ENCODE results near the gene PTH1R.

GRCh38 chr3:46866032-46866595 lies 11.4 kb upstream of the PTH1R start:
- TF ChIP-seq CTCF (IDR thresholded peaks at IDR 0.05) (no peak), EZH2 (IDR thresholded peaks at IDR 0.05) (no peak), EZH2phosphoT487 (IDR thresholded peaks at IDR 0.05) (no peak)

All from neural progenitor cell (in vitro differentiated cells).